A549 (cell line): Measurements from ENCODE around the gene MAP3K12. TPM values are rescaled to one million over a fixed set of nuclear protein-coding genes. Genes with fewer than 3 reads are reported as not detected.

ENCODE experiments used
- ATAC-seq, 2 experiments: fragments of 200-7000 bp in 1 of 2; fragments of >200 bp in 1 of 2; cut with Nextera tagmentation in 1 of 2; cut with Tn5 transposase in 1 of 2; 3 replicates each; pipeline versions ENCODE4 v1.8.0 to v1.9.1; 2018 to 2020; ENCODE audit warnings: mild to moderate bottlenecking in 1 of 2, moderate library complexity in 1 of 2
- CTCF ChIA-PET: fragments of 300-600 bp; sonication (Branson Sonifier 250); formaldehyde crosslinking; extraction: SDS; loops from one replicate; lab custom pipeline; 2021; ENCODE audit warnings: antibody characterized with exemption, inconsistent platforms; lab: Yijun Ruan, JAX
- POLR2A ChIA-PET: fragments of 350-600 bp; formaldehyde crosslinking; extraction: SDS; loops from one replicate; lab custom pipeline; 2021; ENCODE audit warnings: antibody characterized with exemption, inconsistent platforms; lab: Yijun Ruan, JAX
- DNase-seq, 2 experiments: peaks; one replicate each; pipeline versions ENCODE4 v3.0.0 to v3.0.0-alpha.2; 2011 to 2016; ENCODE audit warnings: low read depth in 1 of 2, low spot score in 1 of 2
- FAIRE-seq: peaks from 2 replicates; lab custom pipeline; 2011; peaks lifted over from hg19 to GRCh38; lab: Jason Lieb, UNC
- H3K27ac ChIP-seq, 2 experiments: fragments of >200 bp; sonication (Bioruptor Twin); formaldehyde crosslinking; 3 replicates each; pipeline ENCODE4 v1.5.1; 2016 to 2017
- H3K4me1 ChIP-seq: fragments of >200 bp; sonication (Bioruptor Twin); formaldehyde crosslinking; 3 replicates; pipeline ENCODE4 v1.6.1; 2016
- H3K4me2 ChIP-seq: fragments of >200 bp; sonication (Bioruptor Twin); formaldehyde crosslinking; 3 replicates; pipeline ENCODE4 v1.6.1; 2016
- H3K4me3 ChIP-seq: fragments of >200 bp; sonication (Bioruptor Twin); formaldehyde crosslinking; 3 replicates; pipeline ENCODE4 v1.5.1; 2016
- H3K9me3 ChIP-seq: fragments of >200 bp; sonication (Bioruptor Twin); formaldehyde crosslinking; 3 replicates; pipeline ENCODE4 v1.6.1; 2016
- CBX8 ChIP-seq: fragments of 200-600 bp; sonication (generic); IDR thresholded peaks from 2 replicates; pipeline ENCODE4 v1.6.1; 2016
- CHD4 ChIP-seq: fragments of 200-600 bp; sonication (generic); IDR thresholded peaks from 2 replicates; pipeline ENCODE4 v1.6.1; 2016; ENCODE audit warnings: antibody characterized with exemption, mild to moderate bottlenecking, borderline replicate concordance
- E2F6 ChIP-seq: IDR thresholded peaks from 2 replicates; pipeline ENCODE4 v1.6.1; 2012; ENCODE audit warnings: low read depth, borderline replicate concordance
- EHF ChIP-seq: fragments of 250-450 bp; sonication (Bioruptor Pico); IDR thresholded peaks from 2 replicates; pipeline ENCODE4 v1.5.0; 2020; ENCODE audit warnings: mild to moderate bottlenecking
- EHMT2 ChIP-seq: fragments of 200-600 bp; sonication (generic); IDR thresholded peaks from 2 replicates; pipeline ENCODE4 v1.6.1; 2016; ENCODE audit warnings: antibody characterized with exemption, low read depth, mild to moderate bottlenecking, moderate library complexity
- ELK1 ChIP-seq: fragments of 150-350 bp; IDR thresholded peaks from 2 replicates; pipeline ENCODE4 v1.6.1; 2014; ENCODE audit warnings: low read depth, mild to moderate bottlenecking, low read length
- EP300 ChIP-seq, 2 experiments: fragments of >200 bp; sonication (Bioruptor Twin); formaldehyde crosslinking; IDR thresholded peaks; 2 replicates in 1 of 2; 3 replicates in 1 of 2; pipeline ENCODE4 v1.6.1; 2016 to 2017
- GATA3 ChIP-seq: IDR thresholded peaks from 2 replicates; pipeline ENCODE4 v1.6.1; 2012; ENCODE audit warnings: borderline replicate concordance
- HEYL ChIP-seq: fragments of 250-450 bp; sonication (Bioruptor Pico); IDR thresholded peaks from 2 replicates; pipeline ENCODE4 v1.8.0; 2021; ENCODE audit warnings: mild to moderate bottlenecking, moderate library complexity
- HMGXB4 ChIP-seq: fragments of 250-450 bp; sonication (Bioruptor Pico); IDR thresholded peaks from 2 replicates; pipeline ENCODE4 v1.5.0; 2021; ENCODE audit warnings: mild to moderate bottlenecking, moderate library complexity, borderline replicate concordance
- HOXA7 ChIP-seq: fragments of 250-450 bp; sonication (Bioruptor Pico); IDR thresholded peaks from 2 replicates; pipeline ENCODE4 v1.5.0; 2020; ENCODE audit warnings: mild to moderate bottlenecking, moderate library complexity
- HOXB13 ChIP-seq: fragments of 250-450 bp; sonication (Bioruptor Pico); IDR thresholded peaks from 2 replicates; pipeline ENCODE4 v1.5.0; 2020; ENCODE audit warnings: low read depth, mild to moderate bottlenecking, moderate library complexity
- HOXB5 ChIP-seq: fragments of 250-450 bp; sonication (Bioruptor Pico); IDR thresholded peaks from 2 replicates; pipeline ENCODE4 v1.5.0; 2020; ENCODE audit warnings: mild to moderate bottlenecking, moderate library complexity
- JUN ChIP-seq, 2 experiments: fragments of >200 bp; sonication (Bioruptor Twin); formaldehyde crosslinking; IDR thresholded peaks; 2 replicates in 1 of 2; 3 replicates in 1 of 2; pipeline ENCODE4 v1.6.1; 2016 to 2017
- KDM1A ChIP-seq: fragments of 200-600 bp; sonication (generic); IDR thresholded peaks from 2 replicates; pipeline ENCODE4 v1.6.1; 2016; ENCODE audit warnings: low read depth, mild to moderate bottlenecking
- MAZ ChIP-seq: fragments of 150-350 bp; IDR thresholded peaks from 2 replicates; pipeline ENCODE4 v1.6.1; 2014; ENCODE audit warnings: antibody characterized with exemption, low read depth, low read length, borderline replicate concordance
- NFE2L2 ChIP-seq: fragments of 150-350 bp; conservative IDR thresholded peaks from 2 replicates; pipeline ENCODE4 v1.6.1; 2014; ENCODE audit warnings: low read length
- NPAS2 ChIP-seq: fragments of 250-450 bp; sonication (Bioruptor Pico); IDR thresholded peaks from 2 replicates; pipeline ENCODE4 v1.8.0; 2022; ENCODE audit warnings: mild to moderate bottlenecking, moderate library complexity, borderline replicate concordance
- PHF8 ChIP-seq: fragments of 200-600 bp; sonication (generic); IDR thresholded peaks from 2 replicates; pipeline ENCODE4 v1.6.1; 2016; ENCODE audit warnings: low read depth, mild to moderate bottlenecking, antibody characterized with exemption, moderate library complexity, borderline replicate concordance
- POLR2A ChIP-seq: IDR thresholded peaks from 2 replicates; pipeline ENCODE4 v1.6.1; 2012; ENCODE audit warnings: mild to moderate bottlenecking, low read length
- POLR2AphosphoS2 ChIP-seq: conservative IDR thresholded peaks from 2 replicates; pipeline ENCODE4 v1.6.1; 2012; ENCODE audit warnings: low read length, improper control_type of control experiment, inconsistent platforms
- RCOR1 ChIP-seq: fragments of 150-350 bp; IDR thresholded peaks from 2 replicates; pipeline ENCODE4 v1.6.1; 2014; ENCODE audit warnings: antibody characterized with exemption, low read length, low read depth
- REST ChIP-seq: fragments of 200-600 bp; sonication (generic); IDR thresholded peaks from 2 replicates; pipeline ENCODE4 v1.6.1; 2016; ENCODE audit warnings: antibody characterized with exemption, mild to moderate bottlenecking, moderate library complexity
- SMC3 ChIP-seq: fragments of >200 bp; sonication (Bioruptor Twin); formaldehyde crosslinking; IDR thresholded peaks from 3 replicates; pipeline ENCODE4 v1.6.1; 2018; ENCODE audit warnings: inconsistent platforms
- SREBF2 ChIP-seq: fragments of 450-650 bp; IDR thresholded peaks from 2 replicates; pipeline ENCODE4 v1.6.1; 2014; ENCODE audit warnings: mild to moderate bottlenecking, moderate library complexity
- TFCP2L1 ChIP-seq: fragments of 250-450 bp; sonication (Bioruptor Pico); IDR thresholded peaks from 2 replicates; pipeline ENCODE4 v1.5.0; 2021; ENCODE audit warnings: mild to moderate bottlenecking
- USF2 ChIP-seq: fragments of 450-650 bp; IDR thresholded peaks from 2 replicates; pipeline ENCODE4 v1.6.1; 2014; ENCODE audit warnings: antibody characterized with exemption
- ZC3H11A ChIP-seq: fragments of 450-650 bp; IDR thresholded peaks from 2 replicates; pipeline ENCODE4 v1.6.1; 2014; ENCODE audit warnings: antibody characterized with exemption, mild to moderate bottlenecking
- WGBS: methylation state at CpG from one replicate; pipeline ENCODE4 v1.1.6; 2017; ENCODE audit errors: missing lambda C conversion rate; 5-methylcytosine and 5-hydroxymethylcytosine counted together
- polyA plus RNA-seq, 4 experiments: library from polyadenylated mRNA; depleted of rRNA in 3 of 4; stranded (reverse); fragments of >200 nt; fragmentation: RNase III in 1 of 4; extraction: RNeasy Plus Mini Kit Qiagen cat#74134 plus additional on column Dnase treatment in 1 of 4; gene quantifications; 2 replicates in 3 of 4; 3 replicates in 1 of 4; pipeline ENCODE4 v1.2.3, GENCODE V29; 2011 to 2017

The MAP3K12 gene
- polyA plus RNA-seq, 2 of the 4 experiments (the other 2 are of a cell fraction), result 18.7 to 21.9 TPM

GRCh38 chr12:53443955-53444354 is 55.3 kb downstream of the MAP3K12 start:
- CTCF ChIA-PET, result interaction anchor here (0.7 kb wide), 1 partner anchor 57 kb away, joined by 3 read pairs; the partner anchor contains the start of gene TARBP2
- ATAC-seq, result no peak
- no peak for FAIRE-seq
- 88% methylated on average over 4 of the region's 4 CpGs for WGBS
- no peak for DNase-seq
- H3K4me2 ChIP-seq, result peak overlapping the region; percentile 89
- H3K27ac ChIP-seq, result no peak overlapping the region
- H3K9me3 ChIP-seq, result no peaks in the 10 kb centered on the region
- no peak overlapping the region for H3K4me3 ChIP-seq
- H3K4me1 ChIP-seq, result peaks cover 26% of the 10 kb centered on the region
- POLR2A ChIA-PET, result no interaction called here
- TF ChIP-seq HEYL (CRISPR knock-in tag) (no peak), EHMT2 (no peak), EHF (CRISPR knock-in tag) (no peak), JUN (IDR thresholded peaks at IDR 0.05) (no peak), SREBF2 (no peak), GATA3 (no peak), EP300 (IDR thresholded peaks at IDR 0.05) (no peak), MAZ (no peak), ZC3H11A (no peak), TFCP2L1 (CRISPR knock-in tag) (no peak), USF2 (no peak)
- TF ChIP-seq, all 56 proteins: peak for 0

- ATAC-seq (peak; percentile 96), FAIRE-seq (no peak), DNase-seq (peak; percentile 99 to 100)
- H3K9me3 ChIP-seq, result no peaks in the 10 kb centered on the region
- ChIA-PET POLR2A (interaction anchor here (0.7 to 2.3 kb wide), 17 partner anchors 10 to 225 kb away, joined by 3 to 29 read pairs (median 5); partner anchors contain the start of genes MAP3K12, PCBP2, SP1 and TARBP2), CTCF (interaction anchor here (0.7 to 2.6 kb wide), 9 partner anchors 9 to 120 kb away, joined by 3 to 13 read pairs (median 6); partner anchors contain the start of gene AAAS)
- peaks cover 26% of the 10 kb centered on the region for H3K4me1 ChIP-seq
- peak within 1 kb of the TSS; percentile 91 to 93 for H3K27ac ChIP-seq
- WGBS, result 2% methylated on average over 31 of the region's 31 CpGs
- peak within 1 kb of the TSS; percentile 71 for H3K4me3 ChIP-seq
- H3K4me2 ChIP-seq, result peak within 1 kb of the TSS; percentile 89
- TF ChIP-seq E2F6, result 0 out of 2 replicates have a peak, but pooled peaks have one; percentile 5
- no peak for TF ChIP-seq TFCP2L1 (CRISPR knock-in tag)
- TF ChIP-seq HOXA7 (CRISPR knock-in tag), result no peak
- TF ChIP-seq EP300 (IDR thresholded peaks at IDR 0.05), result no peak
- TF ChIP-seq NFE2L2, result no peak
- TF ChIP-seq SMC3, result no peak
- no peak for TF ChIP-seq HMGXB4 (CRISPR knock-in tag)
- TF ChIP-seq CHD4, result no peak
- TF ChIP-seq RCOR1, result no peak
- no peak for TF ChIP-seq HOXB13
- no peak for TF ChIP-seq ELK1
- no peak for TF ChIP-seq PHF8
- TF ChIP-seq NPAS2 (CRISPR knock-in tag), result no peak
- TF ChIP-seq KDM1A, result no peak
- TF ChIP-seq REST, result no peak
- no peak for TF ChIP-seq POLR2AphosphoS2
- TF ChIP-seq POLR2A, result peak; percentile 95
- TF ChIP-seq HOXB5 (CRISPR knock-in tag), result peak; percentile 77
- no peak for TF ChIP-seq CBX8
Measured at GRCh38 chr12:53441040-53441833, 58.0 kb downstream of the MAP3K12 start, which contains the start of gene PRR13. TSS of gene PRR13 (plus strand) at chr12:53441734. CDS start at chr12:53442715, 981 bp downstream.
